AG04450 (cell line): ENCODE data around the gene SRPK2. TPM values are rescaled to one million over a fixed set of nuclear protein-coding genes. Genes with fewer than 3 reads are reported as not detected.

Experiments
- CTCF ChIA-PET: fragments of 300-600, 350-600 bp; formaldehyde crosslinking; extraction: SDS; loops from one replicate; lab custom pipeline; 2022; ENCODE audit warnings: antibody characterized with exemption, inconsistent platforms; lab: Charles Lee
- POLR2A ChIA-PET: fragments of 350-600 bp; formaldehyde crosslinking; extraction: SDS; loops from one replicate; lab custom pipeline; 2021; ENCODE audit warnings: antibody characterized with exemption, inconsistent platforms; lab: Yijun Ruan, JAX
- DNase-seq: peaks from one replicate; pipeline ENCODE4 v3.0.0-alpha.2; 2011; ENCODE audit warnings: low read depth, low spot score
- H3K27ac ChIP-seq: one replicate; pipeline ENCODE4 v1.5.1; 2012; ENCODE audit warnings: low read depth, low read length, control low read depth
- H3K27me3 ChIP-seq: one replicate; pipeline ENCODE4 v1.6.0; 2012; ENCODE audit warnings: low read length; ENCODE audit not compliant: control insufficient read depth, insufficient read depth
- H3K4me3 ChIP-seq: 2 replicates; pipeline ENCODE4 v1.5.1; 2011; ENCODE audit warnings: mild to moderate bottlenecking, low read depth, low read length, control low read depth
- H3K9me3 ChIP-seq: 2 replicates; pipeline ENCODE4 v1.5.1; 2012; ENCODE audit warnings: low read length; ENCODE audit not compliant: control insufficient read depth, insufficient read depth
- polyA plus RNA-seq: library from polyadenylated mRNA; depleted of rRNA; stranded (reverse); fragments of >200 nt; gene quantifications from 2 replicates; pipeline ENCODE4 v1.2.3, GENCODE V29; 2011
- TF ChIP-seq, protein P1 (sequence below): IDR thresholded peaks from 2 replicates; pipeline ENCODE4 v1.5.1; 2011; ENCODE audit warnings: low read depth, low read length, control low read depth, inconsistent platforms

Gene SRPK2
- polyA plus RNA-seq, 1 experiment, result 22.4 TPM

GRCh38 chr7:105164751-105165150, 224.0 kb downstream of the SRPK2 start:
- no peak overlapping the region for H3K27ac ChIP-seq
- no peaks in the 10 kb centered on the region for H3K27me3 ChIP-seq
- TF ChIP-seq, protein P1, sequence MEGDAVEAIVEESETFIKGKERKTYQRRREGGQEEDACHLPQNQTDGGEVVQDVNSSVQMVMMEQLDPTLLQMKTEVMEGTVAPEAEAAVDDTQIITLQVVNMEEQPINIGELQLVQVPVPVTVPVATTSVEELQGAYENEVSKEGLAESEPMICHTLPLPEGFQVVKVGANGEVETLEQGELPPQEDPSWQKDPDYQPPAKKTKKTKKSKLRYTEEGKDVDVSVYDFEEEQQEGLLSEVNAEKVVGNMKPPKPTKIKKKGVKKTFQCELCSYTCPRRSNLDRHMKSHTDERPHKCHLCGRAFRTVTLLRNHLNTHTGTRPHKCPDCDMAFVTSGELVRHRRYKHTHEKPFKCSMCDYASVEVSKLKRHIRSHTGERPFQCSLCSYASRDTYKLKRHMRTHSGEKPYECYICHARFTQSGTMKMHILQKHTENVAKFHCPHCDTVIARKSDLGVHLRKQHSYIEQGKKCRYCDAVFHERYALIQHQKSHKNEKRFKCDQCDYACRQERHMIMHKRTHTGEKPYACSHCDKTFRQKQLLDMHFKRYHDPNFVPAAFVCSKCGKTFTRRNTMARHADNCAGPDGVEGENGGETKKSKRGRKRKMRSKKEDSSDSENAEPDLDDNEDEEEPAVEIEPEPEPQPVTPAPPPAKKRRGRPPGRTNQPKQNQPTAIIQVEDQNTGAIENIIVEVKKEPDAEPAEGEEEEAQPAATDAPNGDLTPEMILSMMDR, result no peak
- no peaks in the 10 kb centered on the region for H3K9me3 ChIP-seq
- CTCF ChIA-PET, result interaction anchor here (0.8 kb wide), 1 partner anchor 24 kb away, joined by 3 read pairs; no protein-coding TSS in a partner anchor
- H3K4me3 ChIP-seq, result no peak overlapping the region
- DNase-seq, result no peak
- POLR2A ChIA-PET, result no interaction called here

- POLR2A ChIA-PET, result no interaction called here
- H3K9me3 ChIP-seq, result no peaks in the 10 kb centered on the region
- no peak for DNase-seq
- CTCF ChIA-PET, result interaction anchor here (0.7 kb wide), 1 partner anchor 195 kb away, joined by 4 read pairs; no protein-coding TSS in a partner anchor
- H3K4me3 ChIP-seq, result no peak overlapping the region
- no peaks in the 10 kb centered on the region for H3K27me3 ChIP-seq
- no peak overlapping the region for H3K27ac ChIP-seq
- TF ChIP-seq, protein P1, result no peak
These were observed 225.0 kb downstream of the SRPK2 start for GRCh38 chr7:105163718-105164117.

GRCh38 chr7:105161366-105161765, 227.4 kb downstream of the SRPK2 start:
- H3K27me3 ChIP-seq, result no peaks in the 10 kb centered on the region
- H3K9me3 ChIP-seq, result no peaks in the 10 kb centered on the region
- TF ChIP-seq, protein P1, result no peak
- no peak for DNase-seq
- H3K4me3 ChIP-seq, result no peak overlapping the region
- H3K27ac ChIP-seq, result no peak overlapping the region
- ChIA-PET POLR2A (no interaction called here), CTCF (no interaction called here)

- TF ChIP-seq, protein P1, result no peak
- no peak overlapping the region for H3K4me3 ChIP-seq
- H3K27ac ChIP-seq, result no peak overlapping the region
- H3K9me3 ChIP-seq, result no peaks in the 10 kb centered on the region
- DNase-seq, result no peak
- POLR2A ChIA-PET, result no interaction called here
- H3K27me3 ChIP-seq, result no peaks in the 10 kb centered on the region
- CTCF ChIA-PET, result interaction anchor here (1.0 kb wide), 1 partner anchor 224 kb away, joined by 3 read pairs; no protein-coding TSS in a partner anchor
These were observed 231.4 kb downstream of the SRPK2 start for GRCh38 chr7:105157278-105157677.

DNA sequence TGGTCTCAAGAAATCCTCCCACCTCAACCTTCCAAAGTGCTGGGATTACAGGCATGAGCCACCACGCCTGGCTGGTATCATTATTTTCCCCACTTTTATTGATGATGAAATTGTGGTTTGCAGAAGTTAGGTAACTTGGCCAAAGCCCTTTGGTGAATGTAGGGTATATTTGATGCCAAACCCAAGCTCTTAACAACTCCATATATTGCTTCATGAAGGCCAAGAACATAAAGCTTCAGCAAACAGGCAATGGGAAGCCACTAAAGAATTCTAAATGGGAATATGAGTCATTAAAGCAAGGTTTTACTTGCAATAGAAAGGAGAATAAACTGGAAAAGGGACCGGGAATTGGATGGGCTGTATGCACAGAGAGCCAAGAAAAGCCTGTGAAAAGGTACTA, 232.0 kb downstream of the SRPK2 start:
- DNase-seq, result no peak

More for the DNA sequence above, 232.0 kb downstream of the SRPK2 start:
- Histone ChIP-seq H3K4me3 (no peak overlapping the region), H3K27ac (no peak overlapping the region), H3K9me3 (no peaks in the 10 kb centered on the region), H3K27me3 (no peaks in the 10 kb centered on the region)
- CTCF ChIA-PET, result interaction anchor here (1.0 to 1.2 kb wide), 2 partner anchors 15 to 224 kb away, joined by 3 read pairs; no protein-coding TSS in a partner anchor
- POLR2A ChIA-PET, result no interaction called here
- TF ChIP-seq, protein P1, result no peak
